Trophoblast cell (in vitro differentiated cells and primary cell): Measurements from ENCODE around the gene GAS2.

ENCODE experiments used
- DNase-seq, 2 donors: peaks; one replicate each; pipeline ENCODE4 v3.0.0-alpha.2; 2016
- H2AFZ ChIP-seq: 2 replicates; pipeline ENCODE4 v1.6.1; 2013; ENCODE audit warnings: low read length, moderate library complexity, mild to moderate bottlenecking; ENCODE audit not compliant: insufficient read depth, poor library complexity
- H2AK5ac ChIP-seq: 2 replicates; pipeline ENCODE4 v1.6.1; 2013; ENCODE audit warnings: mild to moderate bottlenecking, low read length
- H2BK120ac ChIP-seq: 2 replicates; pipeline ENCODE4 v1.6.1; 2013; ENCODE audit warnings: low read length, mild to moderate bottlenecking, moderate library complexity; ENCODE audit not compliant: insufficient read depth, poor library complexity
- H2BK12ac ChIP-seq: 2 replicates; pipeline ENCODE4 v1.6.1; 2013; ENCODE audit warnings: mild to moderate bottlenecking, low read length, moderate library complexity
- H2BK5ac ChIP-seq: 2 replicates; pipeline ENCODE4 v1.6.1; 2013; ENCODE audit warnings: low read length, low read depth, moderate library complexity, mild to moderate bottlenecking; ENCODE audit not compliant: poor library complexity
- H3K14ac ChIP-seq: 2 replicates; pipeline ENCODE4 v1.6.1; 2013; ENCODE audit warnings: mild to moderate bottlenecking, low read length
- H3K18ac ChIP-seq: 2 replicates; pipeline ENCODE4 v1.6.1; 2013; ENCODE audit warnings: mild to moderate bottlenecking, low read length
- H3K23ac ChIP-seq: 2 replicates; pipeline ENCODE4 v1.6.1; 2013; ENCODE audit warnings: low read length
- H3K27ac ChIP-seq: 2 replicates; pipeline ENCODE4 v1.5.1; 2013; ENCODE audit warnings: low read depth, mild to moderate bottlenecking, inconsistent platforms, low read length, moderate library complexity
- H3K27me3 ChIP-seq: 2 replicates; pipeline ENCODE4 v1.6.1; 2013; ENCODE audit warnings: inconsistent platforms, mild to moderate bottlenecking, low read length, moderate library complexity; ENCODE audit not compliant: insufficient read depth
- H3K36me3 ChIP-seq, 2 experiments: 1 replicate in 1 of 2; 2 replicates in 1 of 2; pipeline ENCODE4 v1.6.1; 2013; ENCODE audit warnings: low read length in 2 of 2, mild to moderate bottlenecking in 2 of 2, moderate library complexity in 1 of 2; ENCODE audit not compliant: insufficient read depth in 2 of 2, control insufficient read depth in 1 of 2
- H3K4ac ChIP-seq: 2 replicates; pipeline ENCODE4 v1.6.1; 2013; ENCODE audit warnings: low read depth, mild to moderate bottlenecking, low read length, moderate library complexity
- H3K4me1 ChIP-seq, 2 experiments: 1 replicate in 1 of 2; 2 replicates in 1 of 2; pipeline ENCODE4 v1.6.1; 2013; ENCODE audit warnings: low read length in 2 of 2, mild to moderate bottlenecking in 2 of 2, moderate library complexity in 1 of 2; ENCODE audit not compliant: insufficient read depth in 2 of 2, control insufficient read depth in 1 of 2
- H3K4me2 ChIP-seq: 2 replicates; pipeline ENCODE4 v1.6.1; 2013; ENCODE audit warnings: inconsistent platforms, mild to moderate bottlenecking, low read length, moderate library complexity
- H3K4me3 ChIP-seq: 2 replicates; pipeline ENCODE4 v1.5.1; 2013; ENCODE audit warnings: mild to moderate bottlenecking, low read depth, low read length, inconsistent platforms
- H3K79me1 ChIP-seq: one replicate; pipeline ENCODE4 v1.6.1; 2013; ENCODE audit warnings: low read length
- H3K79me2 ChIP-seq: 2 replicates; pipeline ENCODE4 v1.6.1; 2013; ENCODE audit warnings: low read length, mild to moderate bottlenecking; ENCODE audit not compliant: control insufficient read depth, insufficient read depth, poor library complexity
- H3K9ac ChIP-seq: 2 replicates; pipeline ENCODE4 v1.6.1; 2013; ENCODE audit warnings: mild to moderate bottlenecking, low read length
- H3K9me3 ChIP-seq: 2 replicates; pipeline ENCODE4 v1.6.1; 2013; ENCODE audit warnings: low read depth, mild to moderate bottlenecking, control low read depth, inconsistent platforms, low read length; ENCODE audit not compliant: insufficient read depth
- H4K12ac ChIP-seq: 2 replicates; pipeline ENCODE4 v1.6.1; 2013; ENCODE audit warnings: low read depth, mild to moderate bottlenecking, low read length, moderate library complexity
- H4K8ac ChIP-seq: 2 replicates; pipeline ENCODE4 v1.6.1; 2013; ENCODE audit warnings: low read depth, mild to moderate bottlenecking, low read length, moderate library complexity
- H4K91ac ChIP-seq: one replicate; pipeline ENCODE4 v1.6.1; 2013; ENCODE audit warnings: low read depth, mild to moderate bottlenecking, low read length, moderate library complexity
- WGBS: extraction: QIAGEN DNeasy Blood & Tissue Kit; methylation state at CpG from one replicate; pipeline ENCODE4 v1.1.7; 2013; ENCODE audit warnings: missing lambda C conversion rate; ENCODE audit not compliant: insufficient read length, insufficient coverage; ENCODE audit errors: extremely low coverage; 5-methylcytosine and 5-hydroxymethylcytosine counted together

The GAS2 gene

GRCh38 chr11:22715971-22716370 is 49.6 kb downstream of the GAS2 start:
- Histone ChIP-seq H4K12ac (no peak overlapping the region), H2BK120ac (no peak overlapping the region), H4K8ac (no peak overlapping the region), H3K4me1 (peaks cover 3 to 5% of the 10 kb centered on the region in 2 experiments), H3K4me3 (no peak overlapping the region), H3K14ac (no peak overlapping the region), H3K9ac (no peak overlapping the region), H3K27ac (no peak overlapping the region), H4K91ac (no peak overlapping the region), H3K9me3 (no peaks in the 10 kb centered on the region), H3K27me3 (no peaks in the 10 kb centered on the region), H2BK5ac (no peak overlapping the region), H3K23ac (no peak overlapping the region), H2AK5ac (no peak overlapping the region), H2AFZ (no peak overlapping the region), H3K79me1 (no peaks in the 10 kb centered on the region), H3K18ac (no peak overlapping the region), H3K79me2 (no peaks in the 10 kb centered on the region), H3K4ac (no peak overlapping the region), H3K4me2 (no peak overlapping the region), H3K36me3 (no peaks in the 10 kb centered on the region), H2BK12ac (no peak overlapping the region)
- no CpG with 5 or more reads among the region's 3 CpGs for whole genome bisulfite sequencing
- DNase-seq, result no peak

- Histone ChIP-seq H3K27ac (no peak overlapping the region), H2AFZ (no peak overlapping the region), H2AK5ac (no peak overlapping the region), H2BK120ac (no peak overlapping the region), H3K4me2 (no peak overlapping the region), H2BK5ac (no peak overlapping the region), H4K91ac (no peak overlapping the region), H3K18ac (no peak overlapping the region), H3K79me1 (no peaks in the 10 kb centered on the region), H3K23ac (no peak overlapping the region), H3K36me3 (no peaks in the 10 kb centered on the region), H3K9ac (no peak overlapping the region), H3K9me3 (no peaks in the 10 kb centered on the region), H3K4ac (no peak overlapping the region), H2BK12ac (no peak overlapping the region), H3K4me3 (no peak overlapping the region), H3K14ac (no peak overlapping the region), H3K27me3 (no peaks in the 10 kb centered on the region), H3K79me2 (no peaks in the 10 kb centered on the region), H4K8ac (no peak overlapping the region), H4K12ac (no peak overlapping the region), H3K4me1 (no peaks in the 10 kb centered on the region)
- DNase-seq, result no peak
- WGBS, result no CpG with 5 or more reads among the region's 3 CpGs
Observed at GRCh38 chr11:22720457-22720856, 54.0 kb downstream of the GAS2 start.

GRCh38 chr11:22723274-22723673 is 56.9 kb downstream of the GAS2 start:
- Histone ChIP-seq H3K27me3 (no peaks in the 10 kb centered on the region), H3K4me1 (no peaks in the 10 kb centered on the region), H4K12ac (no peak overlapping the region), H2AK5ac (no peak overlapping the region), H2AFZ (no peak overlapping the region), H4K8ac (no peak overlapping the region), H3K4ac (no peak overlapping the region), H3K4me2 (no peak overlapping the region), H3K27ac (no peak overlapping the region), H2BK12ac (no peak overlapping the region), H3K79me1 (no peaks in the 10 kb centered on the region), H2BK5ac (no peak overlapping the region), H3K9ac (no peak overlapping the region), H3K18ac (no peak overlapping the region), H3K23ac (no peak overlapping the region), H3K14ac (no peak overlapping the region), H3K9me3 (no peaks in the 10 kb centered on the region), H4K91ac (no peak overlapping the region), H2BK120ac (no peak overlapping the region), H3K79me2 (no peaks in the 10 kb centered on the region), H3K4me3 (no peak overlapping the region), H3K36me3 (no peaks in the 10 kb centered on the region)
- no peak for DNase-seq
- no CpG with 5 or more reads among the region's 3 CpGs for WGBS

- Histone ChIP-seq H2AK5ac (no peak overlapping the region), H3K79me1 (no peaks in the 10 kb centered on the region)
Observed at GRCh38 chr11:22725079-22725478, 58.7 kb downstream of the GAS2 start.

More at GRCh38 chr11:22725079-22725478, 58.7 kb downstream of the GAS2 start:
- Histone ChIP-seq H4K8ac (no peak overlapping the region), H3K18ac (no peak overlapping the region), H3K14ac (no peak overlapping the region), H4K91ac (no peak overlapping the region), H3K79me2 (no peaks in the 10 kb centered on the region), H2BK120ac (no peak overlapping the region), H2AFZ (no peak overlapping the region), H3K23ac (no peak overlapping the region), H3K9me3 (no peaks in the 10 kb centered on the region), H4K12ac (no peak overlapping the region), H3K4me2 (no peak overlapping the region), H3K9ac (no peak overlapping the region), H2BK5ac (no peak overlapping the region), H3K4me3 (no peak overlapping the region), H3K4me1 (no peaks in the 10 kb centered on the region), H2BK12ac (no peak overlapping the region), H3K27ac (no peak overlapping the region), H3K27me3 (no peaks in the 10 kb centered on the region), H3K4ac (no peak overlapping the region), H3K36me3 (no peaks in the 10 kb centered on the region)
- peak in 1 of 2 donors; percentile 10 for DNase-seq
- WGBS, result no CpG with 5 or more reads among the region's 3 CpGs
